ENCODE data around the gene CHCHD6.

CHCHD6 gene

DNA sequence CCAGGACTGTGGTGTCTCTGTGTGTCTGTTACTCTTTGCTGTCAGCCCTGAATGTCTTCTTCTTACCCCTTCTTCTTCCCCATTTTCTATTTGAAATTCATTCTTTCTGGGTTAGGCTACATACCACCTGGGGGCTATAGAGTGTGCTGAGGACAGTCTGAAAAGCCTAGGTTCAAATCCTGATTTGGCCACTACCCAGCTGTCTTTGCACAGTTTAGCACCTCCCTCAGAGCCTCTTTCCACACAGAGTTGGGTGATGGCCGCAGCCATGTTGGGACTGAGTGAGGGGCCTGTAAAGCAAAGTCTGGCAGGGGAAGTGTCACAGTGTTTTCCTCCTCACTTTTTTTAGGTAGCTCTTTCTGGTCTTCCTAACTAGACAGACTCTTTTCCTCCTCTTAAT is 113.7 kb downstream of the CHCHD6 start:
- DNase-seq (ENCODE audit: low read depth in 2 of 3, low spot score in 1 of 3), result no peak

- no peak for DNase-seq (ENCODE audit: low read depth in 2 of 3, low spot score in 1 of 3)
Measured at GRCh38 chr3:126818400-126819095, 114.5 kb downstream of the CHCHD6 start.

GRCh38 chr3:126826693-126827092 is 122.7 kb downstream of the CHCHD6 start:
- DNase-seq (ENCODE audit: low read depth in 2 of 3, low spot score in 1 of 3), result no peak

DNA sequence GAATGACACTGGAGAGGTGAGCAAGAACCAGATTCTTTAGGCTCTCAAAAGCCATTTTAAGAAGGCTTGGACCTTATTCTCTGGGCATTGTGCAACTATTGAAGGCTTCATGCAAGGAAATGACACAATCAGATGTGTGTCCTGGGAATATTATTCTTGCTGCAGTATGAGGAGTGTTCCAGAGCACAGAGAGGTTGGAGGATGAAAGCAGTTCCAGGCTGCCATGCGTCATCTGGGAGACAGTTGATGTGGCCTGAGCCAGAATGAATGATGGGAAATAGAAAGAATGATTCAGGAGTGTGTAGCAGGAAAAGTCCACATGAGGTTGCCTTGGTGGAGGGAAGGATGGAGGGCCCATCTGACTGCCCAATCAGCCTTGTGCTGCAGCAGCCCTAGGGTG is 123.1 kb downstream of the CHCHD6 start:
- DNase-seq (ENCODE audit: low read depth in 2 of 3, low spot score in 1 of 3), result no peak

GRCh38 chr3:126828306-126828705 is 124.3 kb downstream of the CHCHD6 start:
- no peak for DNase-seq (ENCODE audit: low read depth in 2 of 3, low spot score in 1 of 3)

GRCh38 chr3:126832933-126833332 is 128.9 kb downstream of the CHCHD6 start:
- no peak for DNase-seq (ENCODE audit: low read depth in 2 of 3, low spot score in 1 of 3)

DNA sequence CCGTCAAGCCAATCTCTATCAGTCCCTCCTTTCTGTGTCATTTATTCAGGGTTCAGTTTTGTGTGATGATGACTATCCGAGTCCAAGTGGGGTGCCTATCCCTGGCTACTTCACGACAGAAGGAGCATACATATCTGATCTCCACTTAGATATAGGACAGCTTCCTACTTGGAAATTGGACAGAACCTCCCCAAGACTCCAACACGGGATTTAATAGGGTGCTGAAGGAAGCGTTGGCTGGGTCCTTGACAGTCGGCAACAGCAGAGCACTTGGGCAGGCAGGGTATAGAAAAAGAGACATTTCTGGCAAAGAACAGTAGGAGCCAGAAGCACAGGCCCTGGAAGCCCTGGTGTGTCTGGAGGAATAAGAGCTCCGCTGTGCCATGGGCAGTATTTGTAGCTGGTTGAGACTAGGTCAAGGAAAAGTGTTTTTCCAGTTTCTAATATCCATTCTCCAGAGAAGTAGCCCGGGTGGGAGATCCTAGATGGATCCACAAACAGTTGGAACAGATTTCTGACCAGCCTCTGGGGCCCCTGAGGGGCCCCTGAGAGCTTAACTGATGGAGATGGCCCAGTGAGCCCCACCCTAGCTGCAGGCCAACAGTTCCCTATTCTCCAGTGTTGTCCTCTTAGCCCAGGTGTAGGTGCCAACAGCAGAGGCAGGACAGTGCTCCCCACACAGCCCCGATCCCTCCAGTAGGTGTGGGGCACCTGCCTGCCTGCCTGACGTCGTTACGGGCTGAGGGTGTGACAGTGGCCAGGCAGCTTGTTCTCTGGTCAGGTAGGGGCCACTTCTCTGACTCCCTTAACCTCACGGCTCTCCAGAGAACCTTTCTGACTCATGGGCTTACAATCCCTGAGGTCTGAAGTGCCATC is 130.8 kb downstream of the CHCHD6 start:
- no peak for DNase-seq (ENCODE audit: low read depth in 2 of 3, low spot score in 1 of 3)

GRCh38 chr3:126835472-126836219 is 131.6 kb downstream of the CHCHD6 start:
- no peak for DNase-seq (ENCODE audit: low read depth in 2 of 3, low spot score in 1 of 3)

DNA sequence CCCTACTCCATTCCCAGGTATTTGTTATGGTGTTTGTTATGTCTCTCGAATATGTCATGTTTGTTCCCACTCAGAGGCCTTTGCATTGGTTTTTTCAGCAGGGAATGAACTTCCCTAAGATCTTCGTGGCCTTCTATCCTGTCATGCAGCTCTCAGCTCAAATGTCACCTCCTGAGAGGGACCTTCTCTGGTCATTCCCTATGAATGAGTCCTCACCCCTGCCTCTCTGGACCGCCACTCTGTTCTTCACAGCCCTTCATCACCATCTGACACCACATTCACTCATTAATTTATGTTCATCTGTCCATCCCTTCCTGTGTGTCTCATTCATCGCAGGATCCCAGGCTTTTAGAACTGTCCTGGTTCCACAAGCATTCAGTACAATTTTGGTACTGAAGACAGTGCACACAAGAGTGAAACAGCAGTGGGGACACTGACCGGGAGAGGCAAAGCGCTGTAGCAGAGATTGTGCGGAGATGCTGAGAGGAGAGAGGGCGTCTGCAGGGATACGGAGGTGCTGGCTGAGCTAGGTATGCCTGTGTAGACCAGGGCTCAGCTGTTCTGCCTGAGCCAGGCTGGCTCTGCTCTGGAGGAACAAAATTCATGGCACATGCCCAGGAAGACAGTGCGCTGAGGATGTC is 132.3 kb downstream of the CHCHD6 start:
- DNase-seq (ENCODE audit: low read depth in 2 of 3, low spot score in 1 of 3), result no peak

GRCh38 chr3:126837773-126838172 is 133.7 kb downstream of the CHCHD6 start:
- no peak for DNase-seq (ENCODE audit: low read depth in 2 of 3, low spot score in 1 of 3)

DNA sequence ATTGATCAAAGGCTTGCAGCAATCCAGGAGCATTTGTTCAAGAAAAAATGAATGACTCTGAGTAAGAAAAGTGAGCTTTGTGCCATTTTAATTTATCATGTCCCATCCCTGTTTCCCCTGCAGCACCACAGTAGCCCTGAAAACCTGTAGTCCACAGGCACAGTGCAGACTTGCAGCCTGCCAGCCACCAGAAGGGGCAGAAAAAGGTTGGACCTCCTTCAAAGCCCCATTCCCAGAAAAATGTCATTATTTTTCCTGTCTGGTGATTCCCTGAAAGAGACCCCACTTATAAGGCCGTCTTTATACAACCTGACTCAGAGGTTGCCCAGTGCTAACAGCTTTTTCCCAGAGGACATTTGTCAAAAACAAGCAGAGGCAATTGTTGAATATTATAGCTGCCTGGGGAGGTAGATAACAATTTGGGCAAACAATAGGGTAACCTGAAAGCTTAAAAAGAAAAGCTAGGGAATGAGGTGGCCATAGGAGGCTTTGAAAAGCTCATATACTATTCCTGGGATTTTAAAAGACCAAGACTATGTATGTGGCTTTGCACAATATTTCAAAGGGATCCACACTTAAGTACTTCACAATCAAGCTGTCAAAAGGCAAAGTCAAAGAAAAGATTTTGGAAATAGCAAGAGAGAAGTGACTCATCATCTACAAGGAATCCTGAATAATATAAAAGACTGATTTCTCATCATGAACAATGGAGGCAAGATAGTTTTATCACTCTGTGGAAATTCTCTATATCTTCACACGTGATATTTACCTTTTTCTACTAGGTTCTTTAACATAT is 142.1 kb downstream of the CHCHD6 start:
- DNase-seq (ENCODE audit: low read depth in 2 of 3, low spot score in 1 of 3), result no peak

- DNase-seq (ENCODE audit: low read depth in 2 of 3, low spot score in 1 of 3), result no peak
Measured at GRCh38 chr3:126847061-126847460, 143.0 kb downstream of the CHCHD6 start.

GRCh38 chr3:126848991-126849390 is 145.0 kb downstream of the CHCHD6 start:
- DNase-seq (ENCODE audit: low read depth in 2 of 3, low spot score in 1 of 3), result no peak

GRCh38 chr3:126849768-126850167 is 145.7 kb downstream of the CHCHD6 start:
- no peak for DNase-seq (ENCODE audit: low read depth in 2 of 3, low spot score in 1 of 3)

DNA sequence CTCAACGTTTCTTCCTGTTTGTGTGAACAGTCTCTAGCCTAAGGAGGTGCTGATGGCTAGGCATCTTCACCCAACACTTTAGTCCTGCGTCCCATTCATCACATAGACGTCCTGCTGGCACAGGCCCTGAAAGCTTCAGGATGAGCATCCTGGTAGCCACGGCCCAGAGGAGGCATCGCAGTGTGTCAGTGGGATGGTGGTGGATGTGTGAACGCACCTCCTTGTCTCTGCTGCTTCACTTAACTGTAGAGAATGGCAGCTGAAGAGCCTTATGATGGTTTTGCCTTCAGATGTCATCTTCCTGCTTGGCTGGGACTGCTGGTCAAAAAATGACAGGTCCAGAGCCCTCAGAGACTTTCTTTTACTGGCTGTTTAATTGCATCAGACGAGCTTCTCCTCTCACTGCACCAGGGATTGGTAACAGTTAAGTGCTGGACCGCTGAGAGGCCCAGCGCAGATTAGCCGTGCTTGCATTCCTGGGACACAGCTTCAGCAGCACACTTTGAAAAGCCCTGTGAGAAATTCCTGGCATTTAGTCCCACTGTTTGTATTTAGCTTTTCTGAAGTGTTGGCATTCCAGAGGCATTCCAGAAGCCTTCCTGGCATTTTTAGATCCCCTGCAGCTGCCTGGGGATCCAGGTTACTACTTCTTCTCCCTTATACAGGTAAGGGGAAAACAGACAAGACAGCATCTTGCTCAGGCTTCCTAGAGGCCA is 146.5 kb downstream of the CHCHD6 start:
- no peak for DNase-seq (ENCODE audit: low read depth in 2 of 3, low spot score in 1 of 3)

DNA sequence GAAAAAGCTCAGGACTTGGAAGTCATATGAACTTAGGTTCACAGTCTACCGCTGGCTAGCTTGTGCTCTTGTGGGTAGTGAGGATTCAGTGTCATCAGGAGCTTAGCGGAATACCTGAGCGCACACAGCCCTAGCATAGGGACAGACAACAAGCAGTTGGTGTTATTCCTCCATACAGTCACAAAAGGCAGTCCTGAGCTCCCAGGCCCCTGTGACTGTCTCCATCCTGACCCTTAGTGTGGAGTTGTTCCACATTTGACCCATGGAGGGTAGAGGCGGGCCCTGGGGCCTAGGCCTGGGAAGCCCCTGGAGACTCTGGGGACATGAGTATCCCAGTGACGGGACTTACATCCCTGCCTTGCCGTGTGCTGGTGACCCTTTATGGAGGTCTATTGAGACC is 147.3 kb downstream of the CHCHD6 start:
- no peak for DNase-seq (ENCODE audit: low read depth in 2 of 3, low spot score in 1 of 3)

DNA sequence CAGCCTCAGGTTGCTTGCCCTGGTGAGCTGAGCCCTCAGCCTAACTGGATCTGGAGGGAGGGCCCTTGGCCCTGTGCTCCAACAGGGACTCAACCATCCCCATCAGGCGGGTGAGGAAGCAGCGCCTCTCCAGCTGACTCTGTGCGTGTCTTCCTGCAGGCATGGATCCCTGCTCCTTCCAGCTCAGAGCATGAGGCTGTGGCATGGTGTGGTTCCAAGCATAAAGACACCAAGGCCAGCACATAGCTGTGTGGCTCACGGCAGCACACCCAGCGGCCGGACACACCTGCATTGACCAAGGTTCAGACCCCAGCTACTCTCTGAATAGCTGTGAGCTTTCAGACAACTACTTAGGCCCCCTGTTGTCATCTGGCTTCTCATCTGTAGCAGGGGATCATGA is 147.9 kb downstream of the CHCHD6 start:
- DNase-seq (ENCODE audit: low read depth in 2 of 3, low spot score in 1 of 3), result no peak

GRCh38 chr3:126852511-126852910 is 148.5 kb downstream of the CHCHD6 start:
- no peak for DNase-seq (ENCODE audit: low read depth in 2 of 3, low spot score in 1 of 3)

DNA sequence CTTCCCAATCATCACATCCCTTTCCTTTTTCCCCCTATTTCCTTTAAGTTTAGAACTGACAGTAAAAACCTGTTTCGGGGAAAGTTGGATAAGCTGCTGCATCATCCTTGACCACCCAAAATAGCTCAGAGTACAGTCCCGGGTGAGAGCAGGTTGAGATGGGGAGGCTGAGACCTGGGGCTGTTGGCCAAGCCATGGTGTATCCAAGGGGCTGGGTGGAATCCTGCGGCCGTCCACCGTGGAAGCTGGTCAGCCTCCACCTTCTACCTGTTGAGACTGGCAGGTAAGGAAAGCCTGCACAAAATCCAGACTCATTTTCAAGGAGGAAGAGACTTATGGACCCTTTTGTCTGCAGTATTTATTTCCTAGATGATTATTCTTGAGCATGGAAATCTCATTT is 150.6 kb downstream of the CHCHD6 start:
- DNase-seq (ENCODE audit: low read depth in 2 of 3, low spot score in 1 of 3), result no peak

DNA sequence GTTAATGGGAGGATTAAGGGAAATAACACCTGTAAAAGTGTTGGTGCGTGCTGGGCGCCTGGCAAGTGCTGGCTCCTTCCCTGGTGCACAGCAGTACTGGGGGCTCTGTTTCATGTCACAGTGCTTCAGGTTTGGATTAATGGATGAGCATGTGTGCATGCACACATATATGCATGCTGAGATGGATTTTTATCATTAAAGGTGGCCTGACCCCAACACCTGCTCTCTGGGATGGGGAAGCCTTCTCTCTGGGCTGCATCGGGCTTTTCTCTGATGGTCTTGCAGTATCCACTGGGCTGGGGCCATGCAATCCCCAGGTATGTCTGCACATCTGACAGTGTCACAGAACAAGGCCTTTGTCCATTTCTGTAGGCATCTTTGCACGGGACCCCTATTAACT is 151.3 kb downstream of the CHCHD6 start:
- DNase-seq (ENCODE audit: low read depth in 2 of 3, low spot score in 1 of 3), result no peak
